ENCODE data around the gene FAM237A.

- TF ChIP-seq CTCF (conservative IDR thresholded peaks at IDR 0.05; ENCODE audit: low read length): no peak
- no peak for TF ChIP-seq EZH2phosphoT487 (IDR thresholded peaks at IDR 0.05; ENCODE audit: borderline replicate concordance, low read depth, low read length)
These were observed 44.5 kb upstream of the FAM237A start for GRCh38 chr2:206597717-206598218.

Data from OCI-LY7 (cell line).